IPS-NIHi11 (cell line): ENCODE data around the gene SDR9C7.

ENCODE experiments used
- DNase-seq: peaks from one replicate; pipeline ENCODE4 v3.0.0; 2012; ENCODE audit warnings: mixed read lengths, low spot score

Gene SDR9C7

DNA sequence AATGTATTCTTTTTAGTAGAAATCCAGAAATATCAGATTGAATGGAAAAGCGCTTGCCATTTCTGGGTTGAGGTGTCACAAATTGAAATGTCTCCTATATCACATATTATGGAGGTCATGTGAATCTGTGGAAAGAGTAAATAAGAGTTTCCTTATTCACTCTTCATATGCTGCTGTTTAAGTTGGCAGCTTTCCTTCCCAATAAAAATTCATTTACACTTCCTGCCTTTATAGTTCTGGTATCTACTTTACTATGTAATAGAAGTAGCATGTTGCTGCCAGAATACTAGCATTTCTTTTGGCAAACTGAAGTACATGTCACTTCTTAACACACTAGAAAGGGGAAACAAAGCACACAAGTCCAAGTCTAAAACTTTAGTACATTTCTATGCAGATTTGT, 60.8 kb downstream of the SDR9C7 start:
- no peak for DNase-seq
